ENCODE measurements around the gene ATP2A2. TPM values are rescaled to one million over a fixed set of nuclear protein-coding genes. Genes with fewer than 3 reads are reported as not detected.

ATP2A2 gene
- total and polyA plus RNA-seq, 2 experiments from 2014 or later, result 47.2 to 225 TPM

- peak overlapping the region; percentile 90 for H3K4me2 ChIP-seq
- peak overlapping the region; percentile 97 for H3K4me3 Mint-ChIP-seq
- H3K36me3 Mint-ChIP-seq (ENCODE audit: low read depth), result peaks cover 52% of the 10 kb centered on the region
- H2AFZ ChIP-seq, result no peak overlapping the region
- peak; percentile 3 for ATAC-seq
- H3K4me1 Mint-ChIP-seq, result peaks cover 46% of the 10 kb centered on the region
- peak overlapping the region; percentile 95 for H3K27ac Mint-ChIP-seq
- 0 out of 2 replicates have a peak, but pooled peaks cover 2% of the 10 kb centered on the region for H3F3A ChIP-seq (replicated peaks; ENCODE audit: low read depth)
- H3K9me2 ChIP-seq (ENCODE audit: insufficient read depth), result no peaks in the 10 kb centered on the region
- H3K4me3 ChIP-seq, result peak overlapping the region; percentile 96
- no peak for DNase-seq (ENCODE audit: low spot score)
- peak overlapping the region; percentile 95 for H3K27ac ChIP-seq (ENCODE audit: low read depth)
- peaks cover 15% of the 10 kb centered on the region for H3K27me3 Mint-ChIP-seq (ENCODE audit: insufficient read depth, low read depth, poor library complexity)
- H3K27me3 ChIP-seq (ENCODE audit: insufficient read depth), result peaks cover 12% of the 10 kb centered on the region
- H3K79me2 ChIP-seq (replicated peaks; ENCODE audit: insufficient read depth), result peaks cover 57% of the 10 kb centered on the region
- peaks cover 49% of the 10 kb centered on the region for H3K4me1 ChIP-seq (ENCODE audit: insufficient read depth)
- H3K36me3 ChIP-seq (ENCODE audit: insufficient read depth), result peaks cover 24% of the 10 kb centered on the region; the same call in 1 of the 2 replicates
- H3K9me3 Mint-ChIP-seq, result no peaks in the 10 kb centered on the region
- peaks cover 42% of the 10 kb centered on the region for H4K20me1 ChIP-seq (replicated peaks; ENCODE audit: insufficient read depth)
- TF ChIP-seq POLR2AphosphoS5 (IDR thresholded peaks at IDR 0.05; ENCODE audit: low read depth), result no peak
- no peak for TF ChIP-seq EZH2phosphoT487 (IDR thresholded peaks at IDR 0.05; ENCODE audit: unreplicated experiment)
- TF ChIP-seq CTCF (conservative IDR thresholded peaks at IDR 0.05; ENCODE audit: low read depth in 2 of 2), result no peak
Observed at GRCh38 chr12:110282300-110282860, 1.3 kb downstream of the ATP2A2 start.

GRCh38 chr12:110282956-110283817, 2.1 kb downstream of the ATP2A2 start:
- no peak overlapping the region for H3K27ac Mint-ChIP-seq
- peaks cover 13% of the 10 kb centered on the region for H3K27me3 Mint-ChIP-seq (ENCODE audit: insufficient read depth, low read depth, poor library complexity)
- H3F3A ChIP-seq (replicated peaks; ENCODE audit: low read depth), result 0 out of 2 replicates have a peak, but pooled peaks cover 2% of the 10 kb centered on the region
- H3K36me3 Mint-ChIP-seq (ENCODE audit: low read depth), result peaks cover 60% of the 10 kb centered on the region
- H3K4me3 ChIP-seq, result peak overlapping the region; percentile 96
- H3K9me3 Mint-ChIP-seq, result no peaks in the 10 kb centered on the region
- H2AFZ ChIP-seq, result no peak overlapping the region
- H3K4me3 Mint-ChIP-seq, result peak overlapping the region; percentile 97
- peaks cover 28% of the 10 kb centered on the region; the same call in 1 of the 2 replicates for H3K36me3 ChIP-seq (ENCODE audit: insufficient read depth)
- H3K27ac ChIP-seq (ENCODE audit: low read depth), result no peak overlapping the region
- ATAC-seq (no peak), DNase-seq (ENCODE audit: low spot score) (no peak)
- H3K4me1 Mint-ChIP-seq, result peaks cover 46% of the 10 kb centered on the region
- H3K4me2 ChIP-seq, result peak overlapping the region; percentile 90
- no peaks in the 10 kb centered on the region for H3K9me2 ChIP-seq (ENCODE audit: insufficient read depth)
- H3K79me2 ChIP-seq (replicated peaks; ENCODE audit: insufficient read depth), result peaks cover 65% of the 10 kb centered on the region
- H3K27me3 ChIP-seq (ENCODE audit: insufficient read depth), result peaks cover 12% of the 10 kb centered on the region
- peaks cover 50% of the 10 kb centered on the region for H4K20me1 ChIP-seq (replicated peaks; ENCODE audit: insufficient read depth)
- peaks cover 49% of the 10 kb centered on the region for H3K4me1 ChIP-seq (ENCODE audit: insufficient read depth)
- no peak for TF ChIP-seq REST (IDR thresholded peaks at IDR 0.05; ENCODE audit: unreplicated experiment)
- TF ChIP-seq ETS1 (IDR thresholded peaks at IDR 0.05), result no peak
- no peak for TF ChIP-seq CTCF (conservative IDR thresholded peaks at IDR 0.05; ENCODE audit: low read depth in 2 of 2)
